ENCODE data around the gene LRP8. TPM values are rescaled to one million over a fixed set of nuclear protein-coding genes. Genes with fewer than 3 reads are reported as not detected.

The LRP8 gene
- total RNA-seq, 2 donors from 2014 or later, result 39.8 to 43.7 TPM

GRCh38 chr1:53334312-53334711, 6.4 kb upstream of the LRP8 start:
- no peak for DNase-seq (ENCODE audit: low spot score in 2 of 2)
- no peak overlapping the region for H3K27ac Mint-ChIP-seq
- no peak for ATAC-seq
- H3K36me3 Mint-ChIP-seq, result peaks cover 0 to 20% of the 10 kb centered on the region in 2 donors
- H3K9me3 Mint-ChIP-seq, result no peaks in the 10 kb centered on the region

GRCh38 chr1:53332833-53333232, 5.0 kb upstream of the LRP8 start:
- ATAC-seq, result no peak
- H3K9me3 Mint-ChIP-seq, result no peaks in the 10 kb centered on the region
- H3K27ac Mint-ChIP-seq, result no peak overlapping the region
- peak in 1 of 2 donors; percentile 35 for DNase-seq (ENCODE audit: low spot score in 2 of 2)
- H3K36me3 Mint-ChIP-seq, result peaks cover 0 to 20% of the 10 kb centered on the region in 2 donors

GRCh38 chr1:53332186-53332564, 4.3 kb upstream of the LRP8 start:
- H3K36me3 Mint-ChIP-seq, result peaks cover 3 to 22% of the 10 kb centered on the region in 2 donors
- ATAC-seq (no peak), DNase-seq (ENCODE audit: low spot score in 2 of 2) (peak in 1 of 2 donors; percentile 44)
- H3K9me3 Mint-ChIP-seq, result no peaks in the 10 kb centered on the region
- H3K27ac Mint-ChIP-seq, result no peak overlapping the region

GRCh38 chr1:53331446-53332185, 3.7 kb upstream of the LRP8 start:
- ATAC-seq, result no peak
- Mint-ChIP-seq H3K9me3 (no peaks in the 10 kb centered on the region), H3K36me3 (peaks cover 8 to 27% of the 10 kb centered on the region in 2 donors), H3K27ac (peak overlapping the region in 1 of 2 donors; percentile 22)
- peak in 1 of 2 donors; percentile 50 for DNase-seq (ENCODE audit: low spot score in 2 of 2)

GRCh38 chr1:53330819-53331218, 2.9 kb upstream of the LRP8 start:
- DNase-seq (ENCODE audit: low spot score in 2 of 2) (peak in 1 of 2 donors; percentile 23), ATAC-seq (no peak)
- H3K27ac Mint-ChIP-seq, result no peak overlapping the region
- peaks cover 11 to 27% of the 10 kb centered on the region in 2 donors for H3K36me3 Mint-ChIP-seq
- H3K9me3 Mint-ChIP-seq, result no peaks in the 10 kb centered on the region

GRCh38 chr1:53328541-53329499, 950 bp upstream of the LRP8 start:
- DNase-seq (ENCODE audit: low spot score in 2 of 2) (peak in 1 of 2 donors; percentile 52), ATAC-seq (no peak)
- peaks cover 26 to 32% of the 10 kb centered on the region in 2 donors for H3K36me3 Mint-ChIP-seq
- H3K9me3 Mint-ChIP-seq, result no peaks in the 10 kb centered on the region
- H3K27ac Mint-ChIP-seq, result peak overlapping the region; percentile 90 to 95

- Mint-ChIP-seq H3K9me3 (no peaks in the 10 kb centered on the region), H3K36me3 (peaks cover 28% of the 10 kb centered on the region in 2 donors), H3K27ac (peak overlapping the region; percentile 95 to 98)
- DNase-seq (ENCODE audit: low spot score in 2 of 2), result peak; percentile 50 to 63
- peak; percentile 4 to 16 for ATAC-seq
Measured at GRCh38 chr1:53327182-53327913, 522 bp downstream of the LRP8 start.

- no peaks in the 10 kb centered on the region for H3K9me3 Mint-ChIP-seq
- ATAC-seq (peak; percentile 25 to 58), DNase-seq (ENCODE audit: low spot score in 2 of 2) (peak in 1 of 2 donors; percentile 61)
- peak overlapping the region; percentile 95 to 98 for H3K27ac Mint-ChIP-seq
- peaks cover 28 to 33% of the 10 kb centered on the region in 2 donors for H3K36me3 Mint-ChIP-seq
Measured at GRCh38 chr1:53326598-53327181, 1.2 kb downstream of the LRP8 start.

GRCh38 chr1:53326088-53326597, 1.7 kb downstream of the LRP8 start:
- Mint-ChIP-seq H3K9me3 (no peaks in the 10 kb centered on the region), H3K36me3 (peaks cover 28 to 33% of the 10 kb centered on the region in 2 donors), H3K27ac (peak overlapping the region; percentile 94 to 95)
- peak; percentile 90 to 91 for ATAC-seq
- DNase-seq (ENCODE audit: low spot score in 2 of 2), result peak; percentile 94 to 97

- peak in 1 of 2 donors; percentile 17 for DNase-seq (ENCODE audit: low spot score in 2 of 2)
- H3K27ac Mint-ChIP-seq, result peak overlapping the region; percentile 94 to 95
- H3K9me3 Mint-ChIP-seq, result no peaks in the 10 kb centered on the region
- peak in 1 of 2 donors; percentile 0 for ATAC-seq
- peaks cover 28 to 33% of the 10 kb centered on the region in 2 donors for H3K36me3 Mint-ChIP-seq
Measured at GRCh38 chr1:53325326-53326087, 2.4 kb downstream of the LRP8 start.

GRCh38 chr1:53324728-53325297, 3.1 kb downstream of the LRP8 start:
- H3K9me3 Mint-ChIP-seq, result no peaks in the 10 kb centered on the region
- peak overlapping the region; percentile 81 to 95 for H3K27ac Mint-ChIP-seq
- DNase-seq (ENCODE audit: low spot score in 2 of 2), result no peak
- no peak for ATAC-seq
- peaks cover 28 to 33% of the 10 kb centered on the region in 2 donors for H3K36me3 Mint-ChIP-seq

GRCh38 chr1:53324321-53324720, 3.5 kb downstream of the LRP8 start:
- H3K36me3 Mint-ChIP-seq, result peaks cover 28 to 33% of the 10 kb centered on the region in 2 donors
- H3K9me3 Mint-ChIP-seq, result no peaks in the 10 kb centered on the region
- DNase-seq (ENCODE audit: low spot score in 2 of 2) (no peak), ATAC-seq (no peak)
- peak overlapping the region; percentile 81 to 95 for H3K27ac Mint-ChIP-seq

GRCh38 chr1:53323316-53323715, 4.6 kb downstream of the LRP8 start:
- no peak for ATAC-seq
- Mint-ChIP-seq H3K36me3 (peaks cover 28 to 33% of the 10 kb centered on the region in 2 donors), H3K9me3 (no peaks in the 10 kb centered on the region), H3K27ac (no peak overlapping the region)
- no peak for DNase-seq (ENCODE audit: low spot score in 2 of 2)

- H3K36me3 Mint-ChIP-seq, result peaks cover 24 to 28% of the 10 kb centered on the region in 2 donors
- DNase-seq (ENCODE audit: low spot score in 2 of 2) (no peak), ATAC-seq (no peak)
- no peaks in the 10 kb centered on the region for H3K9me3 Mint-ChIP-seq
- H3K27ac Mint-ChIP-seq, result peak overlapping the region in 1 of 2 donors; percentile 80
Measured at GRCh38 chr1:53321776-53322602, 5.9 kb downstream of the LRP8 start.

All from activated naive CD4-positive, alpha-beta T cell treated with anti-CD3 and anti-CD28 coated beads, Interleukin-2, amount 50 U/mL, for 72 hours (primary cell).